Smooth muscle cell of the pulmonary artery (primary cell): ENCODE results near the gene LARP4B. TPM values are rescaled to one million over a fixed set of nuclear protein-coding genes. Genes with fewer than 3 reads are reported as not detected.

Source experiments
- total RNA-seq: library from RNA; depleted of rRNA; stranded (reverse); fragments of >200 nt; gene quantifications from 2 replicates; pipeline ENCODE4 v1.2.3, GENCODE V29; 2014

The LARP4B gene
- total RNA-seq, result 29.3 and 37.4 TPM in 2 replicates

DNA sequence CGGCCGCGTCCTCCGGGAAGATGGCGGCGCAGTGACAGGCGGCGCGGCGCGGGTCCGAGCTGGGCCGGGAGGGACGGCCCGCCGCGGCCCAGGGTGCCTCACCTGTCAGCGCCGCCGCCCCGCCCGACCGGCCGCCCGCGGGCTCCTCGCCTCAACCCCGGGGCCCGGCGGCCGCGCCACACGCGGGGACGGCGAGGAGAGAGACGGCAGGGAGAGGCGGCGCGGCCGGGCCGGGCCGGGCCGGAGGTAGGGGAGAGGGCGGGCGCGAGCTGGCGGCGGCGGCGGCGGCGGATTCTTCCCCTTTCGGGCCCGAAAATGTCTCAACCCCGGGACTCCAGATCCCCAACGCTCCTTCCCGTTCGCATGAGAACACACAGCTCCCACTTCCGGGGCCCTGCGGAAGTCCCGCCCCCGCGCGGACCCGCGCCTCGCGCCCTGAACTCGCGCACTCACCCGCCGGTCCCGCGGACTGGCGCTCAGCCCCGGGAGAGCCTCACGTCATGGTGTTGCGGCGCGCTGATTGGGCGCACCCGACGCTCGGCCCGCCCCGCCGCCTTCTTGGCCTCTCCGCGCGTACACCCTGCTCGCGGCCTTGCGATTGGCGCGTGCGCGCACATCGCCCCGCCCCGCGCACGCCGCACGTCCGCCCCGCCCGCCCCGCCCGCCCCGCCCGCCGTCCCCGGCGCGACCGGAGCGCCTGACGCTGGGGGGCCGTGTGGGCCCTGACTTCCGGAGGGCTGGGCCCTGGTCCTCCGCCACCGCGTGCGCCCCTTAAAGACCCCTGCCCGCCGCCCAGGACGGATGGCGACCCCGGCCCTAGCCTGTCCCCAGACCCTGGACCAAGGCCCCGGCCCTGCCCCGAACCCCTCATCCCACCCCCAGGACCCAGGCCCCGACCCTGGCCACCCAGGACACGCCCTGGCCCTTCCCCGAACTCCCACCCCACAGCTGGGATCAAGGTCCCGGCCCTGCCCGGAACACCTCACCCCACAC is at the start of gene LARP4B:
LARP4B (minus strand) TSS at position 380 of the 993 bp plus-strand sequence. CDS start 45,984 bp downstream, outside the sequence.

Other genes starting within 250 kb of the LARP4B start
- 27.9 and 40.9 TPM in 2 replicates for gene DIP2C, start 242.0 kb downstream of the LARP4B start, total RNA-seq
- gene GTPBP4, start 56.7 kb upstream of the LARP4B start, total RNA-seq, result 24.3 and 30.5 TPM in 2 replicates
- gene IDI2, start 94.2 kb upstream of the LARP4B start, total RNA-seq, result not detected in 2 replicates
- gene IDI1, start 117.4 kb upstream of the LARP4B start, total RNA-seq, result 61.5 and 62.4 TPM in 2 replicates
- gene WDR37, start 124.7 kb upstream of the LARP4B start, total RNA-seq, result 15.2 and 20.7 TPM in 2 replicates